T-cell (primary cell): ENCODE measurements around the gene DDX24. TPM values are rescaled to one million over a fixed set of nuclear protein-coding genes. Genes with fewer than 3 reads are reported as not detected.

Experiments used
- ATAC-seq, 4 experiments: fragments of 200-7000 bp in 3 of 4; fragments of 150-1000 bp in 1 of 4; cut with Tn5 transposase; replicated peaks in 1 of 4; 1 replicate in 3 of 4; 2 replicates in 1 of 4; pipeline ENCODE4 v1.10.0; 2021; ENCODE audit warnings: moderate library complexity in 3 of 4, mild to moderate bottlenecking in 2 of 4, moderate number of reproducible peaks in 1 of 4
- CTCF ChIA-PET, 2 donors: fragments of 300-600 bp; sonication (Branson Sonifier 250); formaldehyde crosslinking; loops; one replicate each; lab custom pipeline; 2022; ENCODE audit warnings: antibody characterized with exemption in 2 of 2; lab: Charles Lee
- POLR2A ChIA-PET, 2 donors: fragments of 300-600 bp; sonication (Branson Sonifier 250); formaldehyde crosslinking; loops; one replicate each; lab custom pipeline; 2022; ENCODE audit warnings: antibody characterized with exemption in 2 of 2; lab: Charles Lee
- DNase-seq, 35 experiments: peaks; one replicate each; pipeline versions ENCODE4 v3.0.0 to v3.0.0-alpha.2; 2013 to 2023
- H3K27ac ChIP-seq: one replicate; pipeline ENCODE4 v1.5.1; 2013; ENCODE audit warnings: low read length
- H3K27me3 ChIP-seq, 2 experiments: replicated peaks in 1 of 2; 1 replicate in 1 of 2; 2 replicates in 1 of 2; pipeline versions ENCODE4 v1.6.1 to v1.7.0; 2013; ENCODE audit warnings: low read length in 1 of 2, mixed read lengths in 1 of 2; ENCODE audit not compliant: control insufficient read depth in 2 of 2, insufficient read depth in 2 of 2; ENCODE audit errors: extremely low read depth in 1 of 2
- H3K36me3 ChIP-seq, 2 donors: 1 replicate in 1 of 2; 2 replicates in 1 of 2; pipeline versions ENCODE4 v1.6.1 to v1.7.0; 2013; ENCODE audit warnings: low read length in 1 of 2; ENCODE audit not compliant: control insufficient read depth in 2 of 2, insufficient read depth in 1 of 2; ENCODE audit errors: extremely low read depth in 1 of 2
- H3K4me1 ChIP-seq, 2 experiments: 1 replicate in 1 of 2; 2 replicates in 1 of 2; pipeline versions ENCODE4 v1.6.1 to v1.7.0; 2013; ENCODE audit warnings: low read length in 2 of 2, mixed read lengths in 1 of 2; ENCODE audit not compliant: insufficient read depth in 2 of 2, control insufficient read depth in 1 of 2; ENCODE audit errors: extremely low read depth in 1 of 2
- H3K4me3 ChIP-seq, 2 donors: 1 replicate in 1 of 2; 2 replicates in 1 of 2; pipeline versions ENCODE4 v1.5.1 to v1.7.0; 2013; ENCODE audit warnings: mild to moderate bottlenecking in 2 of 2, low read length in 1 of 2, moderate library complexity in 1 of 2; ENCODE audit not compliant: control insufficient read depth in 1 of 2; ENCODE audit errors: extremely low read depth in 1 of 2
- H3K9me3 ChIP-seq: 2 replicates; pipeline ENCODE4 v1.7.0; 2013
- H3K27ac Mint-ChIP-seq, 2 donors: one replicate each; pipeline ENCODE4 v1.8.0; 2020 to 2021; ENCODE audit warnings: mild to moderate bottlenecking in 2 of 2, mixed read lengths in 2 of 2
- H3K27me3 Mint-ChIP-seq, 2 donors: one replicate each; pipeline ENCODE4 v1.8.0; 2021 to 2022; ENCODE audit warnings: mixed read lengths in 2 of 2
- H3K36me3 Mint-ChIP-seq: one replicate; pipeline ENCODE4 v1.8.0; 2021; ENCODE audit warnings: mixed read lengths
- H3K4me1 Mint-ChIP-seq, 3 donors: one replicate each; pipeline ENCODE4 v1.8.0; 2020 to 2022; ENCODE audit warnings: mixed read lengths in 3 of 3, mild to moderate bottlenecking in 1 of 3
- H3K4me3 Mint-ChIP-seq, 3 donors: one replicate each; pipeline ENCODE4 v1.8.0; 2020 to 2022; ENCODE audit warnings: mild to moderate bottlenecking in 3 of 3, mixed read lengths in 3 of 3, moderate library complexity in 3 of 3
- H3K9me3 Mint-ChIP-seq, 3 donors: one replicate each; pipeline ENCODE4 v1.8.0; 2020 to 2022; ENCODE audit warnings: mixed read lengths in 3 of 3
- WGBS: methylation state at CpG from one replicate; pipeline ENCODE4 v1.1.5; 2013; ENCODE audit warnings: missing lambda C conversion rate; ENCODE audit not compliant: insufficient coverage; 5-methylcytosine and 5-hydroxymethylcytosine counted together
- total RNA-seq, 35 experiments: library from RNA in 6 of 35; stranded (reverse) in 6 of 35; fragments of 120-200 nt in 1 of 35; gene quantifications; one replicate each; pipeline versions ENCODE4 v1.2.1 to v1.2.4 and lab custom pipeline; 2013 to 2026

The DDX24 gene
- total RNA-seq, 5 donors from 2014 or later (not counting 1 experiment from before 2014, with no cell fraction given) = 258 to 448 (median 265) TPM

GRCh38 chr14:94038510-94038909 is 42.5 kb downstream of the DDX24 start:
- H3K4me1 Mint-ChIP-seq = peaks cover 3 to 12% (median 4%) of the 10 kb centered on the region in 3 donors
- peaks cover 0 to 5% of the 10 kb centered on the region in 2 experiments for H3K27me3 ChIP-seq
- no peak overlapping the region for H3K4me3 Mint-ChIP-seq
- no peaks in the 10 kb centered on the region for H3K9me3 ChIP-seq
- no peaks in the 10 kb centered on the region for H3K9me3 Mint-ChIP-seq
- no peaks in the 10 kb centered on the region for H3K27me3 Mint-ChIP-seq
- H3K36me3 Mint-ChIP-seq = no peaks in the 10 kb centered on the region
- H3K4me1 ChIP-seq = peaks cover 0 to 5% of the 10 kb centered on the region in 2 experiments
- no peak overlapping the region for H3K27ac ChIP-seq
- no peak for ATAC-seq
- no peak for DNase-seq
- no peak overlapping the region for H3K27ac Mint-ChIP-seq
- no peak overlapping the region for H3K4me3 ChIP-seq
- POLR2A ChIA-PET = no interaction called here
- no peaks in the 10 kb centered on the region for H3K36me3 ChIP-seq
- no CpG with 5 or more reads among the region's 7 CpGs for WGBS
- CTCF ChIA-PET = interaction anchor here (0.6 to 3.1 kb wide), 5 partner anchors 9 to 141 kb away, joined by 3 to 33 read pairs (median 6); no protein-coding TSS in a partner anchor

DNA sequence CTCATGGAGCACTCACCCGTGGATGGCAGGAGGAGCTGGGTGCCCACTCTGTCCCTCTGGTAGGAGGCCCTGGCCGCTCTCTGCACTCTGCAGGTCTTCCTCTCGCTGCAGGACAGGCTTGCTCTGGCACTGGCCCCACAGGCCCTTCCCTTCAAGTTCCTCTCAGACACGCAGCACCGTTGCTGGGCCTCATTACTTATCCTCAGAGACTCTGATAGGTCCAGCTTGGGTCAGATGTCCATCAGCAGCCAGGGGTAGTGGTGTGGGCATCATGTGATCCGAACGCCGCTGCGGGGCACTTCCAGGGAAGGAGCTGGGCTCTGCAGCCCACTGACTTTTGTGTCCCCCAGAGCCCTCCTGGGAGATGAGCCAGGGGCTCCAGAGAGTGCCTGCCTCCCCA is 43.0 kb downstream of the DDX24 start:
- DNase-seq = no peak
- CTCF ChIA-PET = interaction anchor here (0.7 to 3.1 kb wide), 5 partner anchors 9 to 142 kb away, joined by 3 to 33 read pairs (median 6); no protein-coding TSS in a partner anchor
- Histone ChIP-seq H3K36me3 (no peaks in the 10 kb centered on the region), H3K27ac (no peak overlapping the region), H3K4me3 (no peak overlapping the region), H3K4me1 (peaks cover 0 to 5% of the 10 kb centered on the region in 2 experiments), H3K27me3 (peaks cover 0 to 5% of the 10 kb centered on the region in 2 experiments), H3K9me3 (no peaks in the 10 kb centered on the region)
- POLR2A ChIA-PET = no interaction called here
- H3K27ac Mint-ChIP-seq = no peak overlapping the region
- H3K4me3 Mint-ChIP-seq = no peak overlapping the region
- H3K27me3 Mint-ChIP-seq = no peaks in the 10 kb centered on the region
- no peaks in the 10 kb centered on the region for H3K9me3 Mint-ChIP-seq
- H3K4me1 Mint-ChIP-seq = peaks cover 3 to 12% (median 4%) of the 10 kb centered on the region in 3 donors
- no peak for ATAC-seq
- no peaks in the 10 kb centered on the region for H3K36me3 Mint-ChIP-seq
- 84% methylated on average over 6 of the region's 9 CpGs for WGBS

GRCh38 chr14:94036313-94037167 is 44.5 kb downstream of the DDX24 start:
- H3K36me3 Mint-ChIP-seq = no peaks in the 10 kb centered on the region
- Histone ChIP-seq H3K27me3 (peaks cover 0 to 5% of the 10 kb centered on the region in 2 experiments), H3K27ac (no peak overlapping the region), H3K4me3 (no peak overlapping the region), H3K4me1 (peaks cover 0 to 5% of the 10 kb centered on the region in 2 experiments), H3K9me3 (no peaks in the 10 kb centered on the region), H3K36me3 (no peaks in the 10 kb centered on the region)
- H3K27me3 Mint-ChIP-seq = no peaks in the 10 kb centered on the region
- H3K4me1 Mint-ChIP-seq = peaks cover 3 to 12% (median 4%) of the 10 kb centered on the region in 3 donors
- ChIA-PET POLR2A (no interaction called here), CTCF (interaction anchor here (0.6 to 3.4 kb wide), 28 partner anchors 9 to 450 kb away, joined by 3 to 50 read pairs (median 5); partner anchors contain the start of genes DDX24 (in 1 of the 2), IFI27L1 (in 1 of the 2), IFI27L2 (in 1 of the 2) and OTUB2 (in 1 of the 2))
- H3K27ac Mint-ChIP-seq = no peak overlapping the region
- peak; percentile 70 to 92 (median 86) for ATAC-seq
- H3K9me3 Mint-ChIP-seq = no peaks in the 10 kb centered on the region
- WGBS = 35% methylated on average over 10 of the region's 12 CpGs
- no peak overlapping the region for H3K4me3 Mint-ChIP-seq
- peak; percentile 32 to 85 (median 67) for DNase-seq

DNA sequence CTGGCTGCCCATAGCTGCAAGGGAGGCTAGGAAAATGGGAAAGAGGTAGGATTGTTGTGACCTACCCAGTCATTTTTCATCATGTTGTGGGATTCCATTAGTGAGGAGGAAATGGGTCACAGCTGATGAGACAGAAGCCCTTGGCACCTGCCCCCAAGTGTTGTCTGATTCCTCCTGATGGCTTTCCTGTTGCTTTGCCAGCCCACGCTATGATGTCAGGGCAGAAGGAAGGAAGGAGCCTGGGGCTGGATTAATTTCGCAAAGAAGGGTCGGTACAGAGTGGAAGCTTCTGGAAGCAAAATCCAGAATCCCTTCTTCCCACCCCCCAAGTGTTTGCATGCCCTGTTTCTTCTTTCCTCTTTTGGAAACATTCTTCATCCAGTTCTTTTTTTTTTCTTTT is 46.1 kb downstream of the DDX24 start:
- no peak for ATAC-seq
- WGBS = no CpG with 5 or more reads among the region's 3 CpGs
- Histone ChIP-seq H3K9me3 (no peaks in the 10 kb centered on the region), H3K4me1 (peaks cover 0 to 5% of the 10 kb centered on the region in 2 experiments), H3K36me3 (no peaks in the 10 kb centered on the region), H3K27me3 (peaks cover 0 to 5% of the 10 kb centered on the region in 2 experiments), H3K4me3 (no peak overlapping the region), H3K27ac (no peak overlapping the region)
- no peak for DNase-seq
- CTCF ChIA-PET = interaction anchor here (0.6 to 3.4 kb wide), 18 partner anchors 9 to 147 kb away, joined by 3 to 50 read pairs (median 4); partner anchors contain the start of gene OTUB2 (in 1 of the 2)
- no peak overlapping the region for H3K4me3 Mint-ChIP-seq
- H3K27me3 Mint-ChIP-seq = no peaks in the 10 kb centered on the region
- H3K9me3 Mint-ChIP-seq = no peaks in the 10 kb centered on the region
- POLR2A ChIA-PET = no interaction called here
- H3K27ac Mint-ChIP-seq = no peak overlapping the region
- H3K36me3 Mint-ChIP-seq = no peaks in the 10 kb centered on the region
- peaks cover 3 to 5% (median 4%) of the 10 kb centered on the region in 3 donors for H3K4me1 Mint-ChIP-seq

DNA sequence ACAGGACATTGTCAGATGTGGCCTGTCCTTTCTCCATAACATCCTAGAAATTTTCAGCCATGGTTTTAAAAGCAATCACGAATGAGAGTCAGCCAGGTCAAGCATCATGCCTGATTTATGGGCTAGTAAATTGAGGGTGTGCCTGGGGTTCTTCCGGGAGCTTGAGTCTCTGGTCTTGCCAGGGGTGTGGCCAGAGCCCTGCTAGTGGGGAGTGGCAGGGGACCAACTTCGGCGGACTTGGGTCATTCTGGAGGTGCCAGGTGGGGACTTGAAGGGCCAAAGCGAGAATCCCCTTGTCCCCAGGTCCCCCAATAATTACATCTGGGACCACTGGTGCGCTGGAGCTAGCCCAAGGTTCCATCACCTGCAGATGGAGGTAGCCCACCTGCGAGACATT is 49.1 kb downstream of the DDX24 start:
- no peaks in the 10 kb centered on the region for H3K36me3 Mint-ChIP-seq
- Histone ChIP-seq H3K9me3 (no peaks in the 10 kb centered on the region), H3K4me1 (peaks cover 0 to 23% of the 10 kb centered on the region in 2 experiments), H3K27ac (no peak overlapping the region), H3K27me3 (peaks cover 0 to 10% of the 10 kb centered on the region in 2 experiments), H3K4me3 (no peak overlapping the region), H3K36me3 (no peaks in the 10 kb centered on the region)
- H3K9me3 Mint-ChIP-seq = no peaks in the 10 kb centered on the region
- H3K27ac Mint-ChIP-seq = no peak overlapping the region
- DNase-seq (no peak), ATAC-seq (no peak)
- peaks cover 22 to 25% (median 23%) of the 10 kb centered on the region in 3 donors for H3K4me1 Mint-ChIP-seq
- POLR2A ChIA-PET = no interaction called here
- WGBS = no CpG with 5 or more reads among the region's 7 CpGs
- H3K27me3 Mint-ChIP-seq = no peaks in the 10 kb centered on the region
- no peak overlapping the region for H3K4me3 Mint-ChIP-seq
- CTCF ChIA-PET = no interaction called here

GRCh38 chr14:94031161-94031882 is 49.7 kb downstream of the DDX24 start:
- no peak overlapping the region for H3K4me3 Mint-ChIP-seq
- H3K36me3 ChIP-seq = no peaks in the 10 kb centered on the region
- no peaks in the 10 kb centered on the region for H3K9me3 Mint-ChIP-seq
- no peaks in the 10 kb centered on the region for H3K27me3 Mint-ChIP-seq
- H3K27ac ChIP-seq = no peak overlapping the region
- peaks cover 0 to 23% of the 10 kb centered on the region in 2 experiments for H3K4me1 ChIP-seq
- CTCF ChIA-PET = no interaction called here
- no peaks in the 10 kb centered on the region for H3K36me3 Mint-ChIP-seq
- peaks cover 19 to 21% (median 20%) of the 10 kb centered on the region in 3 donors for H3K4me1 Mint-ChIP-seq
- H3K4me3 ChIP-seq = no peak overlapping the region
- H3K27me3 ChIP-seq = peaks cover 0 to 7% of the 10 kb centered on the region in 2 experiments
- H3K9me3 ChIP-seq = no peaks in the 10 kb centered on the region
- ATAC-seq = no peak
- POLR2A ChIA-PET = no interaction called here
- no peak for DNase-seq
- H3K27ac Mint-ChIP-seq = no peak overlapping the region
- 83% methylated on average over 2 of the region's 8 CpGs for WGBS
